Psoas muscle (tissue), 8 donors: ENCODE results near the gene STAG2. TPM values are rescaled to one million over a fixed set of nuclear protein-coding genes. Genes with fewer than 3 reads are reported as not detected.
A peak's percentile ranks its signal among the peaks of the same experiment; 100 is the strongest.
"Not testable (repeated sequence)": the region's sequence is repeated elsewhere in the genome, so short reads cannot be mapped to it uniquely, and the experiment has no call there.

Source experiments
- ATAC-seq, 4 donors: fragments of 200-7000 bp; cut with Tn5 transposase; one replicate each; pipeline ENCODE4 v1.9.1; 2020; ENCODE audit warnings: moderate library complexity in 3 of 4, mild to moderate bottlenecking in 2 of 4
- DNase-seq, 2 donors: peaks; one replicate each; pipeline ENCODE4 v3.0.0-alpha.2; 2020
- H3K27ac ChIP-seq: fragments of 200-600 bp; one replicate; pipeline ENCODE4 v1.8.0; 2022
- H3K27me3 ChIP-seq, 3 donors: fragments of 200-600 bp in 1 of 3; one replicate each; pipeline versions ENCODE4 v1.6.1 to v1.8.0; 2013 to 2022; ENCODE audit warnings: low read length in 2 of 3, mild to moderate bottlenecking in 2 of 3, moderate library complexity in 1 of 3; ENCODE audit not compliant: insufficient read depth in 3 of 3
- H3K36me3 ChIP-seq, 2 donors: fragments of 200-600 bp in 1 of 2; one replicate each; pipeline versions ENCODE4 v1.6.1 to v1.8.0; 2013 to 2022; ENCODE audit warnings: low read depth in 1 of 2, mild to moderate bottlenecking in 1 of 2, moderate library complexity in 1 of 2; ENCODE audit not compliant: insufficient read depth in 1 of 2
- H3K4me1 ChIP-seq: fragments of 200-600 bp; one replicate; pipeline ENCODE4 v1.8.0; 2022
- H3K4me3 ChIP-seq: fragments of 200-600 bp; one replicate; pipeline ENCODE4 v1.8.0; 2022; ENCODE audit warnings: mild to moderate bottlenecking
- H3K9me3 ChIP-seq: fragments of 200-600 bp; one replicate; pipeline ENCODE4 v1.8.0; 2022
- WGBS, 3 donors: extraction: QIAGEN DNeasy Blood & Tissue Kit; methylation state at CpG; one replicate each; pipeline versions ENCODE4 v1.1.6 to v1.1.7; 2013; 5-methylcytosine and 5-hydroxymethylcytosine counted together
- intact Hi-C, 2 donors: fragments of 100-400 bp; cut with DNase I; formaldehyde crosslinking; loops; one replicate each; pipeline versions ENCODE4 v1.11.0 to v1.14.2; 2022
- polyA plus RNA-seq, 3 donors: library from polyadenylated mRNA; stranded (reverse); fragments of 200-250 nt; gene quantifications; one replicate each; pipeline ENCODE4 v1.2.3, GENCODE V29; 2013
- total RNA-seq, 4 donors: library from RNA; stranded (reverse); fragmentation: NEBNext Ultra II Directional in 2 of 4; extraction: Animal tissue kit (Norgen Biotek cat#: 25700) in 2 of 4; gene quantifications; one replicate each; pipeline versions ENCODE4 v1.2.1 to v1.2.4, GENCODE V29; 2021 to 2023
- TF ChIP-seq, protein P1 (sequence below): fragments of 200-600 bp; IDR thresholded peaks from one replicate; pipeline ENCODE4 v1.8.0; 2022; ENCODE audit warnings: antibody characterized with exemption
- donor health status: healthy with polysubstance abuse.
- donor health status: DM: no; HTN: no; CAD: no; lungs with moderate emphysema.
- donor health status: Bipolar disorder and iron deficiency.
- donor health status: healthy.
- donor health status: DM: yes; HTN: yes; CAD: no.
- donor health status: DM: no; HTN: no; CAD: no.
- donor health status: DM: no; HTN: no; CAD: no.
- donor health status: DM: yes; HTN: yes; CAD: no.

The STAG2 gene
- total and polyA plus RNA-seq, 7 donors, result 9.5 to 46.7 (median 36.3) TPM

DNA sequence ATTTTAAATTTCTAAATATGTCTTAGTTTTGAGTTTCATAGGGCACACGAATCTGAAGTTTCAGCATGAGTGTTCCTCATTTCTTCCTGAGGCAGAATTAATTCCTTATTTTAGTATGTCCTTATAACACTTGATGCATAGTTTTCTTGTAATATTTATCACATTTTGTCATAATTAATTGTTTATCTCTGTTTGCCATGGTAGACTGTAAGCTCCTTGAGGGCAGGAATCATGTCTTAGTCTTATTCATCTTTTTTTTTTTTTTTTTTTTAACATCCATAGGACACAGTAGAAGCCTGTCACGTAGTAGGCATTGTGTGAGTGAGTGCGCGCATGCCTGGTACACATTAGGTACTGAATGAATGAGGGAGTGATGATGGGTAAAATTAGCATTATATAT, 131.7 kb downstream of the STAG2 start:
- no peak overlapping the region for H3K4me3 ChIP-seq
- H3K27ac ChIP-seq, result no peak overlapping the region
- no peaks in the 10 kb centered on the region for H3K9me3 ChIP-seq
- no peak for ATAC-seq
- 79 to 96% (median 95%) methylated on average over 4 of the region's 4 CpGs for WGBS, 3 donors
- H3K27me3 ChIP-seq, result no peaks in the 10 kb centered on the region
- peaks cover 0 to 43% of the 10 kb centered on the region in 2 donors for H3K36me3 ChIP-seq
- DNase-seq, result no peak
- TF ChIP-seq, protein P1, sequence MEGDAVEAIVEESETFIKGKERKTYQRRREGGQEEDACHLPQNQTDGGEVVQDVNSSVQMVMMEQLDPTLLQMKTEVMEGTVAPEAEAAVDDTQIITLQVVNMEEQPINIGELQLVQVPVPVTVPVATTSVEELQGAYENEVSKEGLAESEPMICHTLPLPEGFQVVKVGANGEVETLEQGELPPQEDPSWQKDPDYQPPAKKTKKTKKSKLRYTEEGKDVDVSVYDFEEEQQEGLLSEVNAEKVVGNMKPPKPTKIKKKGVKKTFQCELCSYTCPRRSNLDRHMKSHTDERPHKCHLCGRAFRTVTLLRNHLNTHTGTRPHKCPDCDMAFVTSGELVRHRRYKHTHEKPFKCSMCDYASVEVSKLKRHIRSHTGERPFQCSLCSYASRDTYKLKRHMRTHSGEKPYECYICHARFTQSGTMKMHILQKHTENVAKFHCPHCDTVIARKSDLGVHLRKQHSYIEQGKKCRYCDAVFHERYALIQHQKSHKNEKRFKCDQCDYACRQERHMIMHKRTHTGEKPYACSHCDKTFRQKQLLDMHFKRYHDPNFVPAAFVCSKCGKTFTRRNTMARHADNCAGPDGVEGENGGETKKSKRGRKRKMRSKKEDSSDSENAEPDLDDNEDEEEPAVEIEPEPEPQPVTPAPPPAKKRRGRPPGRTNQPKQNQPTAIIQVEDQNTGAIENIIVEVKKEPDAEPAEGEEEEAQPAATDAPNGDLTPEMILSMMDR, result no peak
- intact Hi-C loops, result no loop called here
- no peaks in the 10 kb centered on the region for H3K4me1 ChIP-seq

DNA sequence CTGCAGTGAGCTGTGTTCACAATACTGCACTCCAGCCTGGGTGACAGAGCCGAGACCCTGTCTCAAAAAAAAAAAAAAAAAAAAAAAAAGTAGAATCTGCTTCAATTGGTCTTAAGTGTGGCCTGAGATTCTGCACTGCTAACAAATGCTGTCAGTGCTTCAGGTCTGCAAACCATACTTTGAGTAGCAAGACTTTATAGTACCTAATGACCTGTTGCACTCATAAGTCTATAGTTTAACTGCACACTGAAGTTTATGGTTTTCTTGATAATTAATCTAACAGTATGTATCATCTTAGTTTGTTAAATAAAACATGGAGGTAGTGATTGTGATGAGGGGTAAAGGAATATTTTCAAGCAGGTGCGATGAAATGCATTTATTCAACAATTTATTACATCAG, 135.6 kb downstream of the STAG2 start:
- TF ChIP-seq, protein P1, result no peak
- Histone ChIP-seq H3K4me3 (no peak overlapping the region), H3K4me1 (no peaks in the 10 kb centered on the region), H3K27me3 (no peaks in the 10 kb centered on the region), H3K36me3 (peaks cover 0 to 37% of the 10 kb centered on the region in 2 donors), H3K27ac (no peak overlapping the region), H3K9me3 (no peaks in the 10 kb centered on the region)
- no peak for DNase-seq
- intact Hi-C loops, result loop anchor here in 1 of 2 donors (5.0 kb wide), 1 partner anchor 135 kb away; the partner anchor contains the start of gene STAG2
- peak in 2 of 4 donors; percentile 36 to 46 for ATAC-seq
- 75 to 90% (median 85%) methylated on average over 1 to 2 of the region's 2 CpGs for WGBS, 3 donors

DNA sequence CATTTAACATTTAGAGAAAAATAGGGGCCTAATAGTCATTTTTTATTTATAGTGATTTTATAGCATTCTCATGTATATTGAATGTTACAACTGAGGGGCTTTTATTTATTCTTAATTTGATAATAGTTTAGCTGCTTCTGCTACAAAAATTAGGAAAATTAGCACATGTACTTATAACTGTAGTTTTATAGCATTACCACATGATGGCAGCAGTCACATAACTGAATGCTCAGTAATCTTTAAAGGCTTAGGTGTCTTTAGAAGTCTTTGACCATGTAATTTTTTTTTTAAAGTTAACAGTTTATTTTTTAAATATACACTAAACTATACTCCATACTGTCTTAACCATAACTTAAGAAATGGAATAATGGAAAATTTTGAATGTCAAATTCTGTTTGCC, 136.6 kb downstream of the STAG2 start:
- intact Hi-C loops, result loop anchor here in 1 of 2 donors (5.0 kb wide), 1 partner anchor 136 kb away; the partner anchor contains the start of gene STAG2
- H3K9me3 ChIP-seq, result no peaks in the 10 kb centered on the region
- DNase-seq (no peak), ATAC-seq (peak in 3 of 4 donors; percentile 27 to 81 (median 74))
- TF ChIP-seq, protein P1, result peak; percentile 71
- H3K4me3 ChIP-seq, result no peak overlapping the region
- H3K27me3 ChIP-seq, result no peaks in the 10 kb centered on the region
- H3K4me1 ChIP-seq, result no peaks in the 10 kb centered on the region
- peaks cover 0 to 35% of the 10 kb centered on the region in 2 donors for H3K36me3 ChIP-seq
- no peak overlapping the region for H3K27ac ChIP-seq

DNA sequence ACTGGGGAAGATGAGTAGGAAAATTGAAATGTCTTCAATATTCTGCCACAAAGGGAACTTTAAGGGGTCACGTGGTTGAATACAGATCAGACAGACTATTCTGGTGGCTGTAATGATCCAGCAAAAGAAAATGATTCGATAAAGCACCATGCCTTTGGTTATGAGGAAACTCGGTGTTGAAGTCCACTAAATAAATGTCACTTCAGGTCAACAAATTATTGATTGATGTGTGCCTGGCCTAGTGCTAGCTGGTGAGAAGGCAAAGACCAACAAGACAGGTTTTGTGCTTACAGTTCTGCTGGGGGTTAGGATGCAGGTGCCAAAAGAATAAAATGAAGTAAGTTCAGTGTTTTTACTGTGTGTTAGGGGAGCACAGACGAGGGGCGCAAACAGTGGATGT, 142.5 kb downstream of the STAG2 start:
- no peak for DNase-seq
- peaks cover 0 to 11% of the 10 kb centered on the region in 2 donors for H3K36me3 ChIP-seq
- intact Hi-C loops, result no loop called here
- H3K4me3 ChIP-seq, result no peak overlapping the region
- no peaks in the 10 kb centered on the region for H3K9me3 ChIP-seq
- H3K4me1 ChIP-seq, result no peaks in the 10 kb centered on the region
- ATAC-seq, result no peak
- WGBS, 3 donors, result 89 to 97% (median 95%) methylated on average over 5 of the region's 5 CpGs
- H3K27me3 ChIP-seq, result no peaks in the 10 kb centered on the region
- no peak overlapping the region for H3K27ac ChIP-seq
- TF ChIP-seq, protein P1, result no peak

DNA sequence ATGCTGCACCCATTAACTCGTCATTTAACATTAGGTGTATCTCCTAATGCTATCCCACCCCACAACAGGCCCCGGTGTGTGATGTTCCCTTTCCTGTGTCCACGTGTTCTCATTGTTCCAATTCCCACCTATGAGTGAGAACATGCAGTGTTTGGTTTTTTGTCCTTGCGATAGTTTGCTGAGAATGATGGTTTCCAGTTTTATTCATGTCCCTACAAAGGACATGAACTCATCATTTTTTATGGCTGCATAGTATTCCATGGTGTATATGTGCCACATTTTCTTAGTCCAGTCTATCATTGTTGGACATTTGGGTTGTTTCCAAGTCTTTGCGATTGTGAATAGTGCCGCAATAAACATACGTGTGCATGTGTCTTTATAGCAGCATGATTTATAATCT, 143.0 kb downstream of the STAG2 start:
- H3K4me3 ChIP-seq, H3K4me1 ChIP-seq, H3K27me3 ChIP-seq, H3K27ac ChIP-seq, H3K9me3 ChIP-seq, intact Hi-C loops, ATAC-seq, DNase-seq: not testable (repeated sequence)
- H3K36me3 ChIP-seq, result peaks cover 0 to 11% of the 10 kb centered on the region in 2 donors
- 92 to 97% (median 94%) methylated on average over 7 of the region's 7 CpGs for WGBS, 3 donors
